Astrocyte (in vitro differentiated cells and primary cell): Measurements from ENCODE around the gene PBOV1.

Source experiments
- EZH2 ChIP-seq: IDR thresholded peaks from 2 replicates; pipeline ENCODE4 v1.6.1; 2012; ENCODE audit warnings: mild to moderate bottlenecking, low read length, inconsistent platforms; ENCODE audit not compliant: insufficient read depth
- TF ChIP-seq, protein P1 (sequence below): IDR thresholded peaks from 2 replicates; pipeline ENCODE4 v1.5.1; 2011; ENCODE audit warnings: low read depth, mild to moderate bottlenecking, inconsistent platforms, low read length, moderate library complexity; ENCODE audit not compliant: insufficient read depth

DNA sequence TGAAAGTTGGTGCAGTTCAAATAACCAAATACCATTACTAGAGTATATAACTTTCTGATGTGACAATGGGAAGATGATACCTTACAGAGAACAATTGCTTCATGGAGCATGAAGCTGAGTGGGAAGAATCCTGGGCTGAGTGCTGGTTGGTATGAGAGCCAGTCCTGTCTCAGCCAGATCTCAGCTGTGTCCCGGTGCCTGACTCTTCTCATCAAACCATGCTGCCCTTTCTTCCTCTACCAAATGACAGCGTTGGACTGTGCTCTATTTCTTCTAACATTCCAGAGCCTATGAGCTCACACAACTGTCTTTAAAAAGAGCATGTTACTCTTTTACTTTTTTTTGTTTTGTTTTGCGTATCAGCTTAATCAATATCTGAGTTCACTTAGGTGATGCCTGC is 27.5 kb upstream of the PBOV1 start:
- TF ChIP-seq, protein P1, sequence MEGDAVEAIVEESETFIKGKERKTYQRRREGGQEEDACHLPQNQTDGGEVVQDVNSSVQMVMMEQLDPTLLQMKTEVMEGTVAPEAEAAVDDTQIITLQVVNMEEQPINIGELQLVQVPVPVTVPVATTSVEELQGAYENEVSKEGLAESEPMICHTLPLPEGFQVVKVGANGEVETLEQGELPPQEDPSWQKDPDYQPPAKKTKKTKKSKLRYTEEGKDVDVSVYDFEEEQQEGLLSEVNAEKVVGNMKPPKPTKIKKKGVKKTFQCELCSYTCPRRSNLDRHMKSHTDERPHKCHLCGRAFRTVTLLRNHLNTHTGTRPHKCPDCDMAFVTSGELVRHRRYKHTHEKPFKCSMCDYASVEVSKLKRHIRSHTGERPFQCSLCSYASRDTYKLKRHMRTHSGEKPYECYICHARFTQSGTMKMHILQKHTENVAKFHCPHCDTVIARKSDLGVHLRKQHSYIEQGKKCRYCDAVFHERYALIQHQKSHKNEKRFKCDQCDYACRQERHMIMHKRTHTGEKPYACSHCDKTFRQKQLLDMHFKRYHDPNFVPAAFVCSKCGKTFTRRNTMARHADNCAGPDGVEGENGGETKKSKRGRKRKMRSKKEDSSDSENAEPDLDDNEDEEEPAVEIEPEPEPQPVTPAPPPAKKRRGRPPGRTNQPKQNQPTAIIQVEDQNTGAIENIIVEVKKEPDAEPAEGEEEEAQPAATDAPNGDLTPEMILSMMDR, result no peak
- no peak for TF ChIP-seq EZH2
